Chondrocyte (in vitro differentiated cells): ENCODE results near the gene TIMP3. TPM values are rescaled to one million over a fixed set of nuclear protein-coding genes. Genes with fewer than 3 reads are reported as not detected.

Source experiments
- DNase-seq: peaks from one replicate; pipeline ENCODE4 v3.0.0; 2021; ENCODE audit warnings: mixed read lengths, low spot score
- H3K27ac Mint-ChIP-seq: one replicate; pipeline ENCODE4 v1.8.0; 2021; ENCODE audit warnings: mild to moderate bottlenecking, moderate library complexity, mixed read lengths; ENCODE audit not compliant: unreplicated experiment
- H3K27me3 Mint-ChIP-seq: 2 replicates; pipeline ENCODE4 v1.8.0; 2021; ENCODE audit warnings: low read depth, mixed read lengths
- H3K36me3 Mint-ChIP-seq: 2 replicates; pipeline ENCODE4 v1.8.0; 2021; ENCODE audit warnings: low read depth, mixed read lengths
- H3K4me1 Mint-ChIP-seq: 2 replicates; pipeline ENCODE4 v1.8.0; 2021; ENCODE audit warnings: low read depth, mild to moderate bottlenecking, mixed read lengths
- H3K4me3 Mint-ChIP-seq: one replicate; pipeline ENCODE4 v1.8.0; 2021; ENCODE audit warnings: mild to moderate bottlenecking, moderate library complexity, mixed read lengths; ENCODE audit not compliant: unreplicated experiment
- H3K9me3 Mint-ChIP-seq: 2 replicates; pipeline ENCODE4 v1.8.0; 2021; ENCODE audit warnings: low read depth, mixed read lengths
- CTCF ChIP-seq: fragments of 200-600 bp; sonication (generic); IDR thresholded peaks from 2 replicates; pipeline ENCODE4 v1.5.0; 2021; ENCODE audit warnings: antibody characterized with exemption, mild to moderate bottlenecking, moderate library complexity
- total RNA-seq: library from RNA; stranded (reverse); gene quantifications from 3 replicates; pipeline ENCODE4 v1.2.1, GENCODE V29; 2021

TIMP3 gene
- total RNA-seq, 1 donor from 2014 or later = 126 TPM

GRCh38 chr22:32761251-32761903 is 40.1 kb upstream of the TIMP3 start:
- Mint-ChIP-seq H3K4me1 (peaks cover 30% of the 10 kb centered on the region), H3K27me3 (no peaks in the 10 kb centered on the region), H3K9me3 (no peaks in the 10 kb centered on the region), H3K27ac (no peak overlapping the region), H3K36me3 (no peaks in the 10 kb centered on the region), H3K4me3 (no peak overlapping the region)
- no peak for TF ChIP-seq CTCF
- no peak for DNase-seq

- no peaks in the 10 kb centered on the region for H3K9me3 Mint-ChIP-seq
- H3K36me3 Mint-ChIP-seq = no peaks in the 10 kb centered on the region
- no peak overlapping the region for H3K4me3 Mint-ChIP-seq
- peaks cover 30% of the 10 kb centered on the region for H3K4me1 Mint-ChIP-seq
- H3K27me3 Mint-ChIP-seq = no peaks in the 10 kb centered on the region
- peak overlapping the region; percentile 34 for H3K27ac Mint-ChIP-seq
- no peak for TF ChIP-seq CTCF
- no peak for DNase-seq
These were observed 37.0 kb upstream of the TIMP3 start for GRCh38 chr22:32764330-32765131.

GRCh38 chr22:32765132-32765618 is 36.3 kb upstream of the TIMP3 start:
- H3K4me3 Mint-ChIP-seq = no peak overlapping the region
- no peaks in the 10 kb centered on the region for H3K36me3 Mint-ChIP-seq
- TF ChIP-seq CTCF = no peak
- H3K27ac Mint-ChIP-seq = peak overlapping the region; percentile 34
- DNase-seq = no peak
- H3K4me1 Mint-ChIP-seq = peaks cover 30% of the 10 kb centered on the region
- no peaks in the 10 kb centered on the region for H3K9me3 Mint-ChIP-seq
- H3K27me3 Mint-ChIP-seq = no peaks in the 10 kb centered on the region

GRCh38 chr22:32771756-32772155 is 29.7 kb upstream of the TIMP3 start:
- H3K27ac Mint-ChIP-seq = no peak overlapping the region
- no peaks in the 10 kb centered on the region for H3K4me1 Mint-ChIP-seq
- DNase-seq = no peak
- no peaks in the 10 kb centered on the region for H3K9me3 Mint-ChIP-seq
- H3K27me3 Mint-ChIP-seq = peaks cover 5% of the 10 kb centered on the region
- peaks cover 5% of the 10 kb centered on the region for H3K36me3 Mint-ChIP-seq
- H3K4me3 Mint-ChIP-seq = no peak overlapping the region
- no peak for TF ChIP-seq CTCF

GRCh38 chr22:32775957-32776356 is 25.5 kb upstream of the TIMP3 start:
- Mint-ChIP-seq H3K9me3 (no peaks in the 10 kb centered on the region), H3K27ac (no peak overlapping the region), H3K36me3 (peaks cover 5% of the 10 kb centered on the region), H3K27me3 (peaks cover 5% of the 10 kb centered on the region), H3K4me1 (peaks cover 3% of the 10 kb centered on the region), H3K4me3 (no peak overlapping the region)
- peak; percentile 63 for TF ChIP-seq CTCF
- no peak for DNase-seq
